GM18499 (cell line): ENCODE results near the gene KDM5A.
"Not testable (repeated sequence)": the region's sequence is repeated elsewhere in the genome, so short reads cannot be mapped to it uniquely, and the experiment has no call there.

Experiments used
- ATAC-seq: cut with Tn5 transposase; IDR thresholded peaks from one replicate; pipeline ENCODE4 v1.9.1; 2021; ENCODE audit warnings: moderate number of reproducible peaks; ENCODE audit not compliant: insufficient read depth, unreplicated experiment

Gene KDM5A

DNA sequence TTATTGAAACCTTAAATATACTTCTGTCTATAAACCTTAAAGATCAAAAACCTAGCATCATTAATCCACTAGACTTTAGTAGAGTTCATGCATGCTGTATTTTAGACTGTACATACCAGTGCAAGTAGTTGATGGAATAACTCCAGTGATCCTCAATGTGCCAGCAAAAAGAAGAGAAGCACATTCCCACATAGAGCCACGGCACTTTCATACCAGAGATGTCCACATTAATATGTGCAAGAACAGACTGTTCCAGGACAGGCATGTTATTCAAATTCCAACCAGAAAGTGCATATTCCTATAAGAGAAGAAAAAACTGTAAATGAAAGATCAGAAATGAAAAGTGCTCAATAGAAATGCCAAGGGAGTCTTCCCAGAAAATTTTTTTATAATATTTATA lies 55.0 kb downstream of the KDM5A start:
- ATAC-seq: no peak

- no peak for ATAC-seq
Observed at GRCh38 chr12:332581-333205, 56.4 kb downstream of the KDM5A start.

- ATAC-seq: no peak
Observed at GRCh38 chr12:331287-331686, 57.8 kb downstream of the KDM5A start.

DNA sequence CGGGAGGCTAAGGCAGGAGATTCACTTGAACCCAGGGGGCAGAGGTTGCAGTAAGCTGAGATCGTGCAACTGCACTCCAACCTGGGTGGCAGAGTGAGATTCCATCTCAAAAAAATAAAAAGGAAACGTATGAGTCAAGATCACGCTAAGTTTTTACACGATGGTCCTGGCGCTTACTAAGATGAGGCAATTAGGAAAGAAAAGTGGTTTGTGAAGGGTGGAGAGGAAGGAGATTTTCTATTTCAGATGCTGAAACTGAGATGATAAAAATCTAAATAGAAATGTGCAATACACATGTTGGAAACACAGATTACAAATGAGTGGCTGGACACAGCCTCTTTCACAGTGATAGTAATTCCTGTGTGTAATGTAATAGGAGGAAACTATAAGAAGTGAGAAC lies 63.2 kb downstream of the KDM5A start:
- ATAC-seq: no peak

GRCh38 chr12:323507-323906 lies 65.6 kb downstream of the KDM5A start:
- no peak for ATAC-seq

GRCh38 chr12:321606-322326 lies 67.4 kb downstream of the KDM5A start:
- no peak for ATAC-seq

- no peak for ATAC-seq
Observed at GRCh38 chr12:318759-319515, 70.2 kb downstream of the KDM5A start.

DNA sequence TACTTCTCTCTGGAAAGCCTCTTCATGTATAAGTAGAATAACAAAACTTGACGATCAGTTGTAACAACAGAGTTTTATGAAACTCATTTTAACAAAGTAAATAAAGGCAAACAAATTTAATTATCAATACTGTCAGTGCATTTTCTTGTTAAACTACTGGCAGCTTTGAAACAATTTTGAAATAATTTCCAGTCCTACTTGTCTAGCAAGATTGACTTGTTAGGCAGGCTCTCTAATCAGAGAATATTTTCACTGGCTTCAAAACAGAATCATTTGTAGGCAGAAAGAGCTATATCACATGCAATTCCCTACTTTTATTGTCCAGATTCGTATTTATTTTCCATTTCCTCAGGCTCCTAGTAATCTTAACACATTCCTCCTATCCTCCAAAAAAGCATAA lies 80.6 kb downstream of the KDM5A start:
- ATAC-seq: no peak

DNA sequence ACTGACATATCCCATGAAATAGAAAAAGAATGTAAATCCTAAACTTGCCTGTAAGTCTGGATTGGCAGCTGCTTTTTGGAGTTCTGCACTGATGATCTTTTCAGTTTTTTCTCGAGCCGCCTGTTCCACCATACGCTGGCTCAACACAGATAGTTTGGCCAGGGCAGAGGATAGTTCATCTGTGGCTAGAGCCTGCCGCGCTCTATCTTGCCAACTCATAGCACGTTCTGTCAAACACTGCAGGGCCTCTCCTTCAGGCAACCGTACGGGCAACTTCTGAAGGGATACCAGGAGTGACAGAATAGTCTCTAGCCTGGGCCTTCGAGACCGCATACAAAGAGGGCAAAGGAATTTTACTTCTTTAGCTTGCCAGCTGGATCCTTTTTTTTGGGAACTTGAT lies 81.7 kb downstream of the KDM5A start:
- ATAC-seq: no peak

- ATAC-seq: no peak
Observed at GRCh38 chr12:304805-305204, 84.3 kb downstream of the KDM5A start.

DNA sequence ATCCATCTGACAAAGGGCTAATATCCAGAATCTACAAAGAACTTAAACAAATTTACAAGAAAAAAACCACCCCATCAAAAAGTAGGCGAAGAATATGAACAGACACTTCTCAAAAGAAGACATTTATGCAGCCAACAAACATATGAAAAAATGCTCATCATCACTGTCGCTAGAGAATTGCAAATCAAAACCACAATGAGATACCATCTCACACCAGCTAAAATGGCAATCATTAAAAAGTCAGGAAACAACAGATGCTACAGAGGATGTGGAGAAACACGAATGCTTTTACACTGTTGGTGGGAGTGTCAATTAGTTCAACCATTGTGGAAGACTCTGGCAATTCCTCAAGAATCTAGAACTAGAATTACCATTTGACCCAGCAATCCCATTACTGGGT lies 86.4 kb downstream of the KDM5A start:
- not testable (repeated sequence) for ATAC-seq

DNA sequence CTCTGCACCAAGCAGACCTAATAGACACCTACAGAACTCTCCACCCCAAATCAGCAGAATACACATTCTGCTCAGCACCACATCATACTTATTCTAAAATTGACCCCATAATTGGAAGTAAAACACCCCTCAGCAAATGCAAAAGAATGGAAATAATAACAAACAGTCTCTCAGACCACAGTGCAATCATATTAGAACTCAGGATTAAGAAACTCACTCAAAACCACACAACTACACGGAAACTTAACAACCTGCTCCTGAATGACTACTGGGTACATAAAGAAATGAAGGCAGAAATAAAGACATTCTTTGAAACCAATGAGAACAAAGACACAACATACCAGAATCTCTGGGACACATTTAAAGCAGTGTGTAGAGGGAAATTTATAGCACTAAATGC lies 89.0 kb downstream of the KDM5A start:
- ATAC-seq: not testable (repeated sequence)

GRCh38 chr12:299511-299910 lies 89.6 kb downstream of the KDM5A start:
- ATAC-seq: not testable (repeated sequence)

DNA sequence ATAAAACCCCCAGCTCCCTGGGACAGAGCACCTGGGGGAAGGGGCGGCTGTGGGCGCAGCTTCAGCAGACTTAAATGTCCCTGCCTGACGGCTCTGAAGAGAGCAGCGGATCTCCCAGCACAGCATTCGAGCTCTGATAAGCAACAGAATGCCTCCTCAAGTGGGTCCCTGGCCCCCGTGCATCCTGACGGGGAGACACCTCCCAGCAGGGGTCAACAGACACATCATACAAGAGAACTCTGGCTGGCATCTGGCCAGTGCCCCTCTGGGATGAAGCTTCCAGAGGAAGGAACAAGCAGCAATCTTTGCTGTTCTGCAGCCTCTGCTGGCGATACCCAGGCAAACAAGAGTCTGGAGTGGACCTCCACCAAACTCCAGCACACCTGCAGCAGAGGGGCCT lies 91.1 kb downstream of the KDM5A start:
- ATAC-seq: not testable (repeated sequence)

GRCh38 chr12:295132-295531 lies 94.0 kb downstream of the KDM5A start:
- no peak for ATAC-seq

DNA sequence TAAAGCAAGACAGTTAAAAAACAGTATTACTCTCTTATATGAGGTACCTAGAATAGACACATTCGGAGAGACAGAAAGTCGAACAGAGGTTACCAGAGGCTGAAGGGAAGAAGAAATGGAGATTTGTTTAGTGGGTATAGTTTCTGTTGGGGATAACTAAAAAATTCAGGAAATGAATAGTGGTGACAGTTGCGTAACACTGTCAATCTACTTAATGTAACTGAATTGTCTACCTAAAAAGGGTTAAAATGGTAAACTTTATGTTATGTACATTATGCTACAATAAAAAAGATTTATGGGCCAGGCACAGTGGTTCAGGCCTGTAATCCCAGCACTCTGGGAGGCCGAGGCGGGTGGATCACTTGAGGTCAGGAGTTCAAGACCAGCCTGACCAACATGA lies 95.9 kb downstream of the KDM5A start:
- ATAC-seq: no peak

GRCh38 chr12:292186-292585 lies 96.9 kb downstream of the KDM5A start:
- ATAC-seq: no peak

- ATAC-seq: no peak
Observed at GRCh38 chr12:291153-291723, 97.9 kb downstream of the KDM5A start.

DNA sequence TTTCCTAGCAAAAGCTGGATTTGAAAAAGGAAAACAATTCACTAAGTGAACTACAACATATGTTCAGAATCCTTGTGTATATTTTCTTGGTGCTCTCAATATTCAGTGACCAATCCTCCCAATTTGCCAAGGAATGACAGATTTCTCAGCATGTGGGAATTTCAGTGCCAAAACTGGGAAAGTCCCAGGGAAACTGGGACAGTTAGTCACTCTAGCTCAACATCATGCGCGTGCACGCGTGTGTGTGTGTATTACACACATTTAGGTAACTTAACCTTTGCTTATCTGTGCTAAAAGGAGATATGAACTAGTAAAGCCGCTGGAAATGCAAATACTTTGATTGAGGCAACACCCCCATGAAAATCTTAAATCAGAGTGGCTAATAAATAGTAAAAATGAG lies 100.4 kb downstream of the KDM5A start:
- ATAC-seq: no peak

DNA sequence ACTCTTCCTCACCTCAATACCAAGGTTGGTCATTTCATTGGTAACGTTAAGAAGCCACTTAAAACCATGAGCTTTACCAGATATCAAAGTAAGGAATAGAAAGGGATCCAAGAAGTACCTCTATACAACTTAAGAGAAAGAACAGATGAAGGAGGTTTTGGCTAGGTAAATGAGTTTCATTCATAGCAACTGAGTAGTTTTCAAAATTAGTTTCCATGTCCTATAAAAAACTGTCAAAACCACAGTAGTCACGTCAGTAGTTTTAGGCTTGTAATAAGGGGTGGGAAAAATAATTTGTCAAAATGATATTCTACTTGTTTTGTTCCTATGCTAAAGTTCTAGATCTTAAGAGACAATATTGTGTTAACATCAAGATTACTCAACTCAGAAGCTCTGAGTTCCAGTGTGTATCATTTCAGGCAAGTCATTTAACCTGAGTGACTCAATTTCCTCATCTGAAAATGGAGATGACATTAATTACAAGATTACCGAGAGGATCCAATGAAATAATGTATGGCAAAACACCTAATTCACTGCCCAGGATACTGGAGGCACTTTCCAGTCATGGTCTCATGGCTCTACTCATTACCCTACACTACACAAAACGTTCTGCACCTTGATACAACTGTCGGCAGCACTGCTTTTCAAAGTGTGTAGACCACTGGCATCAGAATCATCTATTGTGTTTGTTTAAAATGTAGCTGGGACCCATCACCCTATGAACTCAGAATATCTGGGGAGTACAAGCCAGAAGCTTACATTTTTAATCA lies 102.4 kb downstream of the KDM5A start:
- no peak for ATAC-seq
